NT2/D1 (cell line): ENCODE measurements around the gene CNN2.

Experiments
- SUZ12 ChIP-seq: IDR thresholded peaks from 2 replicates; pipeline ENCODE4 v1.6.1; 2011; ENCODE audit not compliant: insufficient read length, insufficient read depth; ENCODE audit errors: extremely low read depth
- ZNF274 ChIP-seq: IDR thresholded peaks from 2 replicates; pipeline ENCODE4 v1.6.1; 2011; ENCODE audit warnings: mild to moderate bottlenecking, low read depth, low read length

DNA sequence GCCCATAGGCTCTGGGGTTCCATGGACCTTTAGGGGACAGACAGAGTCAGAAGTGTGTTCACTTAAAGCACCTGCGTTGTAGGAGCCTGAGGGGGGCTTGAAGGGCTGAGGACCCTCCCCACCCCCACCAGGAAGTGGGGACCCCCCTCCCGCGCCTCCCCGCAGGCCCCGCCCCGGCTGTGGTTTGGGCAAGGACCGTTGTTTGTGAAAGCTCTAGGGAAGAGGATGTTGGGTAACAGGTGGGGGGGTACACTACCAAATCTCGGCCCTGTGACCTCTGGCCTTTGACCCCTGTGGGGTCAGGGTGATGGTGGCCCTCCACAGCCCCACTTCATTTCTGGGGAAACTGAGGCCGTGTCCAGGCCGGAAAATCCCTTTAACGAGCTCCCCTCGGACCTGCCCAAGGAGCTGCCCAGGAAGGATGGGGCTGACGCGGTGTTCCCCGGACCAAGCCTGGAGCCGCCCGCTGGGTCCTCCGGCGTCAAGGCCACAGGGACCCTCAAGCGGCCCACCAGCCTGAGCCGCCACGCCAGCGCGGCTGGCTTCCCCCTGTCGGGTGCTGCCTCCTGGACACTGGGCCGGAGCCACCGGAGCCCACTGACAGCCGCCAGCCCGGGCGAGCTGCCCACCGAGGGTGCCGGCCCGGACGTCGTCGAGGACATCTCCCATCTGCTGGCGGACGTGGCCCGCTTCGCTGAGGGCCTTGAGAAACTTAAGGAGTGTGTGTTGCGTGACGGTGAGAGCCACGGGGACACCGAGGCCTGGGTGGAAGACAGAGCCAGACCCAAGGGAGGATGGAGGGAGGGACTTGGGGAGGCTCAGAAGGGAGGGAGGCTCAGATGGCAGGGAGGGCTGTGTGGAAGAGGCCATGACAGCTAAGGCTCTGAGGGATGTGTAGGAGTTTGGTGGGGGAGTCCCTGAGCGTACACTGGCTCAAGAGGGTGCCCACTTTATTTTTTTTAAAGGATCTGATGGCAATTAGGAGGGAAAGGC, 41.9 kb downstream of the CNN2 start:
- TF ChIP-seq SUZ12, result no peak
- no peak for TF ChIP-seq ZNF274
